ENCODE measurements around the gene DNAH9. TPM values are rescaled to one million over a fixed set of nuclear protein-coding genes. Genes with fewer than 3 reads are reported as not detected.

Gene DNAH9
- total RNA-seq, 1 experiment from 2014 or later, result 0.22 TPM

DNA sequence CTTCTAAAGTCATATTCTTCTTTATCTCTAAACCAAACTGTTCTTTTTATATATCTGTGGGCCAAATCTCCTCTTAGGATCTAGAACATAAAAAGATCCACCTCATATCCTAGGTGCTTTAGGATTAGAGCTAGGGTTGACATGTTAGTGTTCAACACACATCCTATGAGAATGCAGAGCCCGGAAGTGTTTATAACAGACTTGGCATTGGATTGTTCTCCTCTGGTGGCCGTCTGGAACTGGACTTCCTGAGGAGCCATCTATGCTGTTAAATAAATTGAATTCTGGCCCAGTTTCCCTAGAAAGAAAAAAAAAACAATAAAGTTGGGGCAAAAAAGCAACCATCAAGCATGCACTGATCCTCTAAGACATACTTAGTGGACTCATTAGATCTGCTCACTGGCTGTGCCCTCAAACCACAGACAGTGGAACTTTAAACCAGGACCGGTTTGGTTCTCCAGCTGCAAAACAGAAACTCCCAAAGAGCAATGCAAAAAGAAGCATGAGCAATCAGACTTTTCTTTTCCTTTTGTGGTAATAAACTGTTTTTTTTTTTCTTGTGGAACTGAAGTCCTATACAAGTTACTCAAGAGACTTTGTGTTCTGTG is 216.5 kb downstream of the DNAH9 start:
- no peaks in the 10 kb centered on the region; a peak in 1 of 5 replicates for H3K9me3 Mint-ChIP-seq

More for the DNA sequence above, 216.5 kb downstream of the DNAH9 start:
- H2AFZ ChIP-seq (ENCODE audit: low read length), result no peak overlapping the region
- no peak overlapping the region for H4K5ac ChIP-seq (ENCODE audit: insufficient read length, low read depth, low read length)
- H3T11ph ChIP-seq (ENCODE audit: low read length), result no peak overlapping the region
- no peaks in the 10 kb centered on the region for H3K79me2 ChIP-seq (ENCODE audit: insufficient read depth, low read length)
- H3K56ac ChIP-seq (ENCODE audit: insufficient read length, low read depth, low read length), result no peak overlapping the region
- no peak overlapping the region for H2BK15ac ChIP-seq (ENCODE audit: low read depth, low read length)
- H3K18ac ChIP-seq (ENCODE audit: insufficient read length, low read depth, low read length), result no peak overlapping the region
- H3K23me2 ChIP-seq (ENCODE audit: insufficient read length, low read depth, low read length, poor library complexity, severe bottlenecking), result no peaks in the 10 kb centered on the region
- no peak for DNase-seq
- H3K14ac ChIP-seq (ENCODE audit: insufficient read depth, low read length), result no peak overlapping the region
- no peak overlapping the region for H2BK5ac ChIP-seq (ENCODE audit: insufficient read length, low read length)
- H4K20me1 ChIP-seq (ENCODE audit: control insufficient read depth, insufficient read depth, insufficient read length), result no peaks in the 10 kb centered on the region
- no peak overlapping the region for H3K4ac ChIP-seq (ENCODE audit: low read depth, low read length)
- no peaks in the 10 kb centered on the region for H3K79me1 ChIP-seq (ENCODE audit: insufficient read depth, low read depth, low read length, poor library complexity, severe bottlenecking)
- H3K27me3 Mint-ChIP-seq (ENCODE audit: low read depth), result no peaks in the 10 kb centered on the region; the same call in 1 of the 2 replicates
- TF ChIP-seq, protein P1, sequence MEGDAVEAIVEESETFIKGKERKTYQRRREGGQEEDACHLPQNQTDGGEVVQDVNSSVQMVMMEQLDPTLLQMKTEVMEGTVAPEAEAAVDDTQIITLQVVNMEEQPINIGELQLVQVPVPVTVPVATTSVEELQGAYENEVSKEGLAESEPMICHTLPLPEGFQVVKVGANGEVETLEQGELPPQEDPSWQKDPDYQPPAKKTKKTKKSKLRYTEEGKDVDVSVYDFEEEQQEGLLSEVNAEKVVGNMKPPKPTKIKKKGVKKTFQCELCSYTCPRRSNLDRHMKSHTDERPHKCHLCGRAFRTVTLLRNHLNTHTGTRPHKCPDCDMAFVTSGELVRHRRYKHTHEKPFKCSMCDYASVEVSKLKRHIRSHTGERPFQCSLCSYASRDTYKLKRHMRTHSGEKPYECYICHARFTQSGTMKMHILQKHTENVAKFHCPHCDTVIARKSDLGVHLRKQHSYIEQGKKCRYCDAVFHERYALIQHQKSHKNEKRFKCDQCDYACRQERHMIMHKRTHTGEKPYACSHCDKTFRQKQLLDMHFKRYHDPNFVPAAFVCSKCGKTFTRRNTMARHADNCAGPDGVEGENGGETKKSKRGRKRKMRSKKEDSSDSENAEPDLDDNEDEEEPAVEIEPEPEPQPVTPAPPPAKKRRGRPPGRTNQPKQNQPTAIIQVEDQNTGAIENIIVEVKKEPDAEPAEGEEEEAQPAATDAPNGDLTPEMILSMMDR (conservative IDR thresholded peaks at IDR 0.05), result no peak
- no peak overlapping the region for H3K4me2 ChIP-seq (ENCODE audit: insufficient read depth, insufficient read length, low read length)
- H3K27me3 ChIP-seq (ENCODE audit: insufficient read depth, low read length), result no peaks in the 10 kb centered on the region
- H2AK5ac ChIP-seq (ENCODE audit: insufficient read length, low read length), result no peak overlapping the region
- H4K8ac ChIP-seq (replicated peaks; ENCODE audit: insufficient read length, low read depth, low read length), result no peak overlapping the region
- H3K4me1 ChIP-seq (ENCODE audit: insufficient read depth, low read length), result no peaks in the 10 kb centered on the region
- H3K27ac Mint-ChIP-seq, result no peak overlapping the region
- no peak overlapping the region for H3K9ac ChIP-seq (ENCODE audit: extremely low read depth, insufficient read length, low read length)
- no peak overlapping the region for H4K91ac ChIP-seq (ENCODE audit: insufficient read length, low read depth, low read length)
- H3K23ac ChIP-seq (ENCODE audit: insufficient read length, low read depth, low read length), result no peak overlapping the region
- H3K4me3 Mint-ChIP-seq, result no peak overlapping the region
- no CpG with 5 or more reads among the region's 3 CpGs for WGBS (ENCODE audit: extremely low coverage, insufficient read length, low lambda C conversion rate)
- no peaks in the 10 kb centered on the region for H3K9me3 ChIP-seq (ENCODE audit: control insufficient read depth, low read depth, low read length)
- no peak overlapping the region for H2BK12ac ChIP-seq (ENCODE audit: insufficient read length, low read depth, low read length)
- no peak overlapping the region for H2BK120ac ChIP-seq (ENCODE audit: low read depth, low read length, poor library complexity, severe bottlenecking)
- no peaks in the 10 kb centered on the region for H3K4me1 Mint-ChIP-seq
- H3K36me3 Mint-ChIP-seq (ENCODE audit: insufficient read depth in 1 of 3, low read depth in 3 of 3), result no peaks in the 10 kb centered on the region; a peak in 1 of 7 replicates
- H2BK20ac ChIP-seq (ENCODE audit: low read depth, low read length, poor library complexity, severe bottlenecking), result no peak overlapping the region
- no peak overlapping the region for H3K27ac ChIP-seq (ENCODE audit: insufficient read length, low read depth, low read length)
